H9 (cell line): ENCODE results near the gene CSTF2. TPM values are rescaled to one million over a fixed set of nuclear protein-coding genes. Genes with fewer than 3 reads are reported as not detected.

Experiments used
- DNase-seq: peaks from one replicate; pipeline ENCODE4 v3.0.0-alpha.2; 2017
- H2AFZ ChIP-seq: one replicate; pipeline ENCODE4 v1.6.1; 2013; ENCODE audit warnings: mild to moderate bottlenecking, low read length, control low read depth, moderate library complexity
- H2AK5ac ChIP-seq: 2 replicates; pipeline ENCODE4 v1.6.1; 2013; ENCODE audit warnings: low read length, control low read depth, mixed read lengths; ENCODE audit not compliant: insufficient read length
- H2BK120ac ChIP-seq: one replicate; pipeline ENCODE4 v1.6.1; 2013; ENCODE audit warnings: low read depth, mild to moderate bottlenecking, low read length, control low read depth, inconsistent platforms; ENCODE audit not compliant: poor library complexity, severe bottlenecking
- H2BK12ac ChIP-seq: 2 replicates; pipeline ENCODE4 v1.6.1; 2013; ENCODE audit warnings: low read length, control low read depth, mixed read lengths, low read depth; ENCODE audit not compliant: insufficient read length
- H2BK15ac ChIP-seq: 2 replicates; pipeline ENCODE4 v1.6.1; 2013; ENCODE audit warnings: low read depth, low read length, control low read depth
- H2BK20ac ChIP-seq: one replicate; pipeline ENCODE4 v1.6.1; 2013; ENCODE audit warnings: low read depth, mild to moderate bottlenecking, low read length, control low read depth, inconsistent platforms; ENCODE audit not compliant: poor library complexity, severe bottlenecking
- H2BK5ac ChIP-seq: 2 replicates; pipeline ENCODE4 v1.6.1; 2013; ENCODE audit warnings: low read length, control low read depth, mixed read lengths; ENCODE audit not compliant: insufficient read length
- H3K14ac ChIP-seq: 2 replicates; pipeline ENCODE4 v1.6.1; 2013; ENCODE audit warnings: low read length, control low read depth; ENCODE audit not compliant: insufficient read depth
- H3K18ac ChIP-seq: 2 replicates; pipeline ENCODE4 v1.6.1; 2013; ENCODE audit warnings: low read depth, mild to moderate bottlenecking, mixed read lengths, low read length, control low read depth; ENCODE audit not compliant: insufficient read length
- H3K23ac ChIP-seq: 2 replicates; pipeline ENCODE4 v1.6.1; 2013; ENCODE audit warnings: low read length, control low read depth, mixed read lengths, low read depth; ENCODE audit not compliant: insufficient read length
- H3K23me2 ChIP-seq: 2 replicates; pipeline ENCODE4 v1.6.1; 2013; ENCODE audit warnings: low read depth, mild to moderate bottlenecking, mixed read lengths, low read length, control low read depth; ENCODE audit not compliant: insufficient read length, poor library complexity, severe bottlenecking
- H3K27ac ChIP-seq: 2 replicates; pipeline ENCODE4 v1.5.1; 2013; ENCODE audit warnings: low read length, control low read depth, mixed read lengths, low read depth; ENCODE audit not compliant: insufficient read length
- H3K27me3 ChIP-seq: 2 replicates; pipeline ENCODE4 v1.6.1; 2013; ENCODE audit warnings: low read length, control low read depth, inconsistent platforms; ENCODE audit not compliant: insufficient read depth
- H3K4ac ChIP-seq: 2 replicates; pipeline ENCODE4 v1.6.1; 2013; ENCODE audit warnings: low read depth, mild to moderate bottlenecking, control low read depth, inconsistent platforms, low read length, moderate library complexity
- H3K4me1 ChIP-seq: 2 replicates; pipeline ENCODE4 v1.6.1; 2013; ENCODE audit warnings: low read length, control low read depth, inconsistent platforms; ENCODE audit not compliant: insufficient read depth
- H3K4me2 ChIP-seq: 2 replicates; pipeline ENCODE4 v1.6.1; 2013; ENCODE audit warnings: low read length, control low read depth, mixed read lengths; ENCODE audit not compliant: insufficient read length, insufficient read depth
- H3K56ac ChIP-seq: 2 replicates; pipeline ENCODE4 v1.6.1; 2013; ENCODE audit warnings: low read depth, mild to moderate bottlenecking, mixed read lengths, low read length, control low read depth; ENCODE audit not compliant: insufficient read length
- H3K79me1 ChIP-seq: 2 replicates; pipeline ENCODE4 v1.6.1; 2013; ENCODE audit warnings: low read depth, mild to moderate bottlenecking, moderate library complexity, low read length, control low read depth, inconsistent platforms; ENCODE audit not compliant: insufficient read depth, poor library complexity, severe bottlenecking
- H3K79me2 ChIP-seq: 2 replicates; pipeline ENCODE4 v1.6.1; 2013; ENCODE audit warnings: low read length, control low read depth, inconsistent platforms; ENCODE audit not compliant: insufficient read depth
- H3K9ac ChIP-seq: 2 replicates; pipeline ENCODE4 v1.6.1; 2013; ENCODE audit warnings: low read length, control low read depth, mixed read lengths; ENCODE audit not compliant: insufficient read length; ENCODE audit errors: extremely low read depth
- H3K9me3 ChIP-seq: one replicate; pipeline ENCODE4 v1.6.1; 2013; ENCODE audit warnings: low read depth, low read length, inconsistent platforms; ENCODE audit not compliant: control insufficient read depth
- H3T11ph ChIP-seq: one replicate; pipeline ENCODE4 v1.6.1; 2013; ENCODE audit warnings: mild to moderate bottlenecking, low read length, control low read depth, inconsistent platforms
- H4K20me1 ChIP-seq: one replicate; pipeline ENCODE4 v1.6.1; 2013; ENCODE audit not compliant: control insufficient read depth, insufficient read length, insufficient read depth
- H4K5ac ChIP-seq: 2 replicates; pipeline ENCODE4 v1.6.1; 2013; ENCODE audit warnings: low read depth, mild to moderate bottlenecking, mixed read lengths, low read length, control low read depth; ENCODE audit not compliant: insufficient read length
- H4K8ac ChIP-seq: replicated peaks from 2 replicates; pipeline ENCODE4 v1.6.1; 2013; ENCODE audit warnings: low read length, control low read depth, mixed read lengths, low read depth; ENCODE audit not compliant: insufficient read length
- H4K91ac ChIP-seq: 2 replicates; pipeline ENCODE4 v1.6.1; 2013; ENCODE audit warnings: low read depth, mild to moderate bottlenecking, moderate library complexity, mixed read lengths, low read length, control low read depth; ENCODE audit not compliant: insufficient read length
- H3K27ac Mint-ChIP-seq, 3 experiments: 2 replicates in 2 of 3; 3 replicates in 1 of 3; pipeline ENCODE4 v1.8.0; 2020 to 2021; ENCODE audit warnings: mixed read lengths in 3 of 3, mild to moderate bottlenecking in 1 of 3, moderate library complexity in 1 of 3
- H3K27me3 Mint-ChIP-seq: 2 replicates; pipeline ENCODE4 v1.8.0; 2021; ENCODE audit warnings: low read depth, mild to moderate bottlenecking, moderate library complexity, mixed read lengths
- H3K36me3 Mint-ChIP-seq, 3 experiments: 2 replicates in 2 of 3; 3 replicates in 1 of 3; pipeline ENCODE4 v1.8.0; 2020 to 2021; ENCODE audit warnings: low read depth in 3 of 3, mixed read lengths in 3 of 3; ENCODE audit not compliant: insufficient read depth in 1 of 3
- H3K4me1 Mint-ChIP-seq, 2 experiments: 2 replicates each; pipeline ENCODE4 v1.8.0; 2020; ENCODE audit warnings: mixed read lengths in 2 of 2
- H3K4me3 Mint-ChIP-seq, 2 experiments: 2 replicates in 1 of 2; 3 replicates in 1 of 2; pipeline ENCODE4 v1.8.0; 2020 to 2021; ENCODE audit warnings: mild to moderate bottlenecking in 2 of 2, mixed read lengths in 2 of 2, moderate library complexity in 1 of 2
- H3K9me3 Mint-ChIP-seq, 2 experiments: 2 replicates in 1 of 2; 3 replicates in 1 of 2; pipeline ENCODE4 v1.8.0; 2020; ENCODE audit warnings: mild to moderate bottlenecking in 2 of 2, mixed read lengths in 2 of 2, moderate library complexity in 1 of 2
- WGBS: extraction: QIAGEN DNeasy Blood & Tissue Kit; methylation state at CpG from one replicate; pipeline ENCODE4 v1.1.7; 2013; ENCODE audit warnings: missing lambda C conversion rate, low lambda C conversion rate, mixed read lengths; ENCODE audit not compliant: insufficient read length; ENCODE audit errors: extremely low coverage; 5-methylcytosine and 5-hydroxymethylcytosine counted together
- total RNA-seq: library from RNA; stranded (reverse); gene quantifications from 2 replicates; pipeline ENCODE4 v1.2.1, GENCODE V29; 2021
- TF ChIP-seq, protein P1 (sequence below): fragments of 200-600 bp; sonication (generic); conservative IDR thresholded peaks from 3 replicates; pipeline ENCODE4 v1.8.0; 2021; ENCODE audit warnings: antibody characterized with exemption, mild to moderate bottlenecking

Gene CSTF2
- total RNA-seq, 1 experiment from 2014 or later: 30.2 TPM

DNA sequence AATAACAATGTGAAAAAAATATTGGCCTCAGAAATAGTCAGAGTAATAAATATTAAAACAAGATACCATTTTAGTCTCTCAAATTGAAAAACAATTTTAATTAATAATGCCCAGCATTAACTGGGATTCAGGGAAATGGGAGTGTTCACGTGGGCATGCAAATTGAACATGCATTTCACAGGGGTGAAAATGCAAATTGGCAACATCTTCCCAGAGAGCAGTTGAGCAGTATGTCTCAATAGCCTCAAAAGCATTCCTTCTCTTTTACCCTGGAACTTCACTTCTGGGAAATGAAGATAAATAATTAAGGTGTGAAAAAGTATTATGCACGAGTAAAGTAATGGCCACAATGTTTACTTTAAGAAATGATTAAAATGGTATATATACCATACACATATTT is 32.6 kb downstream of the CSTF2 start:
- no peak overlapping the region for H2AFZ ChIP-seq
- no peak overlapping the region for H3K27ac Mint-ChIP-seq
- H4K5ac ChIP-seq: no peak overlapping the region
- no peak overlapping the region for H2BK15ac ChIP-seq
- no peaks in the 10 kb centered on the region for H4K20me1 ChIP-seq
- peaks cover 10% of the 10 kb centered on the region for H3K9me3 ChIP-seq
- no peak overlapping the region for H3K23ac ChIP-seq
- no peak overlapping the region for H3K27ac ChIP-seq
- H3K4ac ChIP-seq: no peak overlapping the region
- H2BK20ac ChIP-seq: no peak overlapping the region
- H3K4me1 Mint-ChIP-seq: no peaks in the 10 kb centered on the region
- peaks cover 0 to 1% (median 0%) of the 10 kb centered on the region in 3 experiments; a peak in 2 of 7 replicates for H3K36me3 Mint-ChIP-seq
- H4K91ac ChIP-seq: no peak overlapping the region
- H3K23me2 ChIP-seq: no peaks in the 10 kb centered on the region
- H3K18ac ChIP-seq: no peak overlapping the region
- no peak overlapping the region for H3K9ac ChIP-seq
- no peak overlapping the region for H4K8ac ChIP-seq
- H2BK12ac ChIP-seq: no peak overlapping the region
- H2BK5ac ChIP-seq: no peak overlapping the region
- peaks cover 52 to 56% of the 10 kb centered on the region in 2 experiments for H3K9me3 Mint-ChIP-seq
- H3K14ac ChIP-seq: no peak overlapping the region
- H2AK5ac ChIP-seq: no peak overlapping the region
- H3K79me1 ChIP-seq: no peaks in the 10 kb centered on the region
- no peak overlapping the region for H2BK120ac ChIP-seq
- peaks cover 6% of the 10 kb centered on the region for H3K27me3 Mint-ChIP-seq
- H3K56ac ChIP-seq: no peak overlapping the region
- no peak overlapping the region for H3K4me3 Mint-ChIP-seq
- TF ChIP-seq, protein P1, sequence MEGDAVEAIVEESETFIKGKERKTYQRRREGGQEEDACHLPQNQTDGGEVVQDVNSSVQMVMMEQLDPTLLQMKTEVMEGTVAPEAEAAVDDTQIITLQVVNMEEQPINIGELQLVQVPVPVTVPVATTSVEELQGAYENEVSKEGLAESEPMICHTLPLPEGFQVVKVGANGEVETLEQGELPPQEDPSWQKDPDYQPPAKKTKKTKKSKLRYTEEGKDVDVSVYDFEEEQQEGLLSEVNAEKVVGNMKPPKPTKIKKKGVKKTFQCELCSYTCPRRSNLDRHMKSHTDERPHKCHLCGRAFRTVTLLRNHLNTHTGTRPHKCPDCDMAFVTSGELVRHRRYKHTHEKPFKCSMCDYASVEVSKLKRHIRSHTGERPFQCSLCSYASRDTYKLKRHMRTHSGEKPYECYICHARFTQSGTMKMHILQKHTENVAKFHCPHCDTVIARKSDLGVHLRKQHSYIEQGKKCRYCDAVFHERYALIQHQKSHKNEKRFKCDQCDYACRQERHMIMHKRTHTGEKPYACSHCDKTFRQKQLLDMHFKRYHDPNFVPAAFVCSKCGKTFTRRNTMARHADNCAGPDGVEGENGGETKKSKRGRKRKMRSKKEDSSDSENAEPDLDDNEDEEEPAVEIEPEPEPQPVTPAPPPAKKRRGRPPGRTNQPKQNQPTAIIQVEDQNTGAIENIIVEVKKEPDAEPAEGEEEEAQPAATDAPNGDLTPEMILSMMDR: no peak
- WGBS: no CpG with 5 or more reads among the region's 2 CpGs
- no peak for DNase-seq
- no peak overlapping the region for H3K4me2 ChIP-seq
- H3K27me3 ChIP-seq: no peaks in the 10 kb centered on the region; the same call in 1 of the 2 replicates
- H3T11ph ChIP-seq: no peak overlapping the region
- no peaks in the 10 kb centered on the region for H3K4me1 ChIP-seq
- H3K79me2 ChIP-seq: no peaks in the 10 kb centered on the region
